DND-41 (cell line): Measurements from ENCODE around the gene CNTLN.

Source experiments
- ATAC-seq: fragments of 200-7000 bp; cut with Tn5 transposase; 3 replicates; pipeline ENCODE4 v1.9.1; 2021; ENCODE audit warnings: low read depth; ENCODE audit not compliant: insufficient read depth
- DNase-seq: peaks from one replicate; pipeline ENCODE4 v3.0.0-alpha.2; 2020
- H2AFZ ChIP-seq: 2 replicates; pipeline ENCODE4 v1.6.0; 2012; ENCODE audit warnings: low read depth, low read length
- H3K27ac ChIP-seq: 2 replicates; pipeline ENCODE4 v1.5.1; 2012; ENCODE audit warnings: low read length, inconsistent platforms
- H3K27me3 ChIP-seq: fragments of 200-600 bp; sonication (generic); 2 replicates; pipeline ENCODE4 v1.6.0; 2012; ENCODE audit warnings: low read length, mild to moderate bottlenecking, inconsistent platforms; ENCODE audit not compliant: insufficient read depth, poor library complexity
- H3K36me3 ChIP-seq: 2 replicates; pipeline ENCODE4 v1.5.1; 2012; ENCODE audit warnings: low read length, inconsistent platforms; ENCODE audit not compliant: insufficient read depth
- H3K4me1 ChIP-seq: 2 replicates; pipeline ENCODE4 v1.5.1; 2012; ENCODE audit warnings: mild to moderate bottlenecking, low read length; ENCODE audit not compliant: insufficient read depth
- H3K4me2 ChIP-seq: 2 replicates; pipeline ENCODE4 v1.6.0; 2012; ENCODE audit warnings: mild to moderate bottlenecking, moderate library complexity, low read length, inconsistent platforms; ENCODE audit not compliant: insufficient read depth
- H3K4me3 ChIP-seq, 2 experiments: fragments of 200-600 bp in 1 of 2; shearing (Covaris generic) in 1 of 2; 2 replicates each; pipeline ENCODE4 v1.5.1; 2012 to 2016; ENCODE audit warnings: inconsistent platforms in 2 of 2, low read length in 2 of 2, mild to moderate bottlenecking in 2 of 2, low read depth in 1 of 2, moderate library complexity in 1 of 2
- H3K79me2 ChIP-seq: 2 replicates; pipeline ENCODE4 v1.6.0; 2012; ENCODE audit warnings: low read length, inconsistent platforms; ENCODE audit not compliant: insufficient read depth
- H3K9ac ChIP-seq: 2 replicates; pipeline ENCODE4 v1.6.0; 2012; ENCODE audit warnings: low read depth, mild to moderate bottlenecking, inconsistent platforms, low read length, moderate library complexity
- H3K9me3 ChIP-seq: 2 replicates; pipeline ENCODE4 v1.5.1; 2012; ENCODE audit warnings: low read length, moderate library complexity, mild to moderate bottlenecking, inconsistent platforms; ENCODE audit not compliant: insufficient read depth, severe bottlenecking
- H4K20me1 ChIP-seq: 2 replicates; pipeline ENCODE4 v1.6.0; 2012; ENCODE audit warnings: low read length; ENCODE audit not compliant: insufficient read depth
- CTCF ChIP-seq: IDR thresholded peaks from 2 replicates; pipeline ENCODE4 v1.5.1; 2012; ENCODE audit warnings: borderline replicate concordance, low read length, moderate library complexity, mild to moderate bottlenecking; ENCODE audit not compliant: poor library complexity, severe bottlenecking; ENCODE audit errors: extremely low read depth
- EZH2 ChIP-seq: IDR thresholded peaks from 3 replicates; pipeline ENCODE4 v1.6.1; 2012; ENCODE audit warnings: borderline replicate concordance, low read depth, mild to moderate bottlenecking, moderate library complexity, low read length, inconsistent platforms; ENCODE audit not compliant: severe bottlenecking

CNTLN gene

GRCh38 chr9:17185481-17186029 is 50.7 kb downstream of the CNTLN start:
- H2AFZ ChIP-seq = no peak overlapping the region
- H3K9me3 ChIP-seq = no peaks in the 10 kb centered on the region
- no peak overlapping the region for H3K4me2 ChIP-seq
- H3K27me3 ChIP-seq = no peaks in the 10 kb centered on the region
- H3K36me3 ChIP-seq = no peaks in the 10 kb centered on the region
- H3K27ac ChIP-seq = no peak overlapping the region
- ATAC-seq (no peak), DNase-seq (no peak)
- H4K20me1 ChIP-seq = 0 out of 2 replicates have a peak, but pooled peaks cover 8% of the 10 kb centered on the region
- H3K4me3 ChIP-seq = no peak overlapping the region
- peaks cover 31% of the 10 kb centered on the region for H3K79me2 ChIP-seq
- no peak overlapping the region for H3K9ac ChIP-seq
- no peaks in the 10 kb centered on the region for H3K4me1 ChIP-seq
- TF ChIP-seq CTCF (no peak), EZH2 (no peak)

DNA sequence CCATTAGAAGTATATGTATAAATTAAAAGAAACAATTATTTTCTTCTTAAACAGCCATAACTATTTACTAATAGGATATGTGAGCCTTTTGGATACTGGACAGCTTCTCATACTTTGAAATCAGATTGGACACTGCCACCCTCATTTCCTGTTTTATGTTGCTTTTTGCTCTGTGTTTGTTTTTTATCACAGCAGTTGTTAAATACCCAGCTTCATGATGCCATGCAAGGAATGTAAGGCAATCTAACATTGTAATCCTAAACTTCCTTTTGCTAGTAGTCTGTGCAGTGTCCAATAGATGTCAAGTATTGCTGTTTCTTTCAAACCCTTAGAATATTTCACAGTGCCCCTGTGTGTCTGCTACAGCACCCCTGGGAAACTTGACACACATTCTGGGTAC is 56.2 kb downstream of the CNTLN start:
- Histone ChIP-seq H3K36me3 (no peaks in the 10 kb centered on the region), H3K4me1 (no peaks in the 10 kb centered on the region), H4K20me1 (no peaks in the 10 kb centered on the region), H3K4me2 (no peak overlapping the region), H3K27me3 (no peaks in the 10 kb centered on the region), H2AFZ (no peak overlapping the region), H3K27ac (no peak overlapping the region), H3K9ac (no peak overlapping the region), H3K9me3 (no peaks in the 10 kb centered on the region), H3K4me3 (no peak overlapping the region), H3K79me2 (peaks cover 8% of the 10 kb centered on the region; the same call in 1 of the 2 replicates)
- no peak for DNase-seq
- ATAC-seq = no peak
- TF ChIP-seq CTCF = no peak
- no peak for TF ChIP-seq EZH2

DNA sequence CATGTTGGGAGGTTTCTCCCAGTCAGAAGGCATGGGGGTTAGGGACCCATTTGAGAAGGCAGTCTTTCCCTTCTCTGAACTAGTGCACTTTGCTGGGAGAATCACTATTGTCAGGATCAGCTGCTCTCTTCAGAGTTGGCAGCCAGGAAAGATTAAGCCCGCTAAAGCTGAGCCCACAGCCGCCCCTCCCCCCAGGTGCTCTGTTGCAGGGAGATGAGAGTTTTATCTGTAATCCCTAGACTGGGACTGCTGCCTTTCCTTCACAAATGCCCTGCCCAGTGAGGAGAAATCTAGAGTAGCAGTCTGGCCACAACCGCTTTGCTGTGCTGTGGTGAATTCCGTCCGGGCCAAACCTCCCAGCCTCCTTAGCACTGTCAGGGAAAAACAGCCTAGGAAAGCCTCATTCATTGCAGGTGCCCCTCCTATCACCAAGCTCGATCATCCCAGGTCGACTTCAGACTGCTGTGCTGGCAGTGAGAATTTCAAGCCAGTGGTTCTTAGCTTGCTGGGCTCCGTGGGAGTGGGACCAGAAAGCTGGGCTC is 69.8 kb downstream of the CNTLN start:
- H3K27ac ChIP-seq = no peak overlapping the region
- H3K27me3 ChIP-seq = no peaks in the 10 kb centered on the region
- ATAC-seq (no peak), DNase-seq (peak; percentile 6)
- H3K9me3 ChIP-seq = peaks cover 14% of the 10 kb centered on the region
- H2AFZ ChIP-seq = no peak overlapping the region
- H3K4me1 ChIP-seq = no peaks in the 10 kb centered on the region
- TF ChIP-seq CTCF (no peak), EZH2 (no peak)
- no peak overlapping the region for H3K9ac ChIP-seq
- H3K36me3 ChIP-seq = no peaks in the 10 kb centered on the region
- H3K4me2 ChIP-seq = no peak overlapping the region
- no peaks in the 10 kb centered on the region for H4K20me1 ChIP-seq
- no peak overlapping the region for H3K4me3 ChIP-seq
- peaks cover 36% of the 10 kb centered on the region for H3K79me2 ChIP-seq
